K562 (cell line): ENCODE results near the gene RTF1. TPM values are rescaled to one million over a fixed set of nuclear protein-coding genes. Genes with fewer than 3 reads are reported as not detected.

Experiments
- RB1 ChIP-seq: fragments of 450-650 bp; IDR thresholded peaks from 2 replicates; pipeline ENCODE4 v1.6.1; 2017; ENCODE audit warnings: low read depth, mild to moderate bottlenecking
- polyA plus RNA-seq, 8 experiments: library from polyadenylated mRNA; depleted of rRNA in 4 of 8; stranded (reverse) in 5 of 8; unstranded in 3 of 8; fragments of >200 nt; fragmentation: Nextera tagmentation in 2 of 8; fragmentation: Illumina TruSeq in 1 of 8; extraction: Ambion mirVana in 2 of 8; extraction: Trizol in 1 of 8; gene quantifications; 2 replicates each; pipeline versions ENCODE4 v1.2.1 to v1.2.3, GENCODE V29; 2011 to 2014; ENCODE audit warnings: inconsistent platforms in 1 of 8, missing spikeins in 1 of 8
- total RNA-seq, 7 experiments: library from RNA; depleted of rRNA in 6 of 7; stranded (reverse); fragments of >200 nt in 6 of 7; fragmentation: Illumina TruSeq in 2 of 7; extraction: Trizol in 2 of 7; gene quantifications; 2 replicates each; pipeline versions ENCODE4 v1.2.1 to v1.2.3, GENCODE V29; 2011 to 2021; ENCODE audit warnings: low replicate concordance in 1 of 7
- TF ChIP-seq, protein P1 (sequence below): fragments of 450-650 bp; IDR thresholded peaks from 2 replicates; pipeline ENCODE4 v1.6.1; 2018; ENCODE audit not compliant: partially characterized antibody
- TF ChIP-seq, protein P2 (sequence below): fragments of 250-450 bp; sonication (Bioruptor Pico); IDR thresholded peaks from 2 replicates; pipeline ENCODE4 v1.8.0; 2021; ENCODE audit warnings: moderate library complexity, mild to moderate bottlenecking, inconsistent platforms
- TF ChIP-seq, protein P3 (sequence below): sonication (generic); formaldehyde crosslinking; IDR thresholded peaks from 2 replicates; pipeline ENCODE4 v1.8.1; 2023; ENCODE audit warnings: mild to moderate bottlenecking, missing genetic modification reagents

The RTF1 gene
- total and polyA plus RNA-seq, 9 of the 15 experiments (the other 6 are each of a cell fraction or from before 2014, with no cell fraction given) = 7.6 to 69.5 (median 31.5) TPM

DNA sequence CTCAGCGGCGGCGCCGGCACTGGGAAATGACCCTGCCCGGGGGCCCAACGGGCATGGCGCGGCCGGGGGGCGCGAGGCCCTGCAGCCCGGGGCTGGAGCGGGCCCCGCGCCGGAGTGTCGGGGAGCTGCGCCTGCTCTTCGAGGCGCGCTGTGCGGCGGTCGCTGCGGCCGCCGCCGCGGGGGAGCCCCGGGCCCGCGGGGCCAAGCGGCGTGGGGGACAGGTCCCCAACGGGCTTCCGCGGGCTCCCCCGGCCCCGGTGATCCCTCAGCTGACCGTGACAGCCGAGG is 77.0 kb downstream of the RTF1 start (continued):
- TF ChIP-seq, protein P1, sequence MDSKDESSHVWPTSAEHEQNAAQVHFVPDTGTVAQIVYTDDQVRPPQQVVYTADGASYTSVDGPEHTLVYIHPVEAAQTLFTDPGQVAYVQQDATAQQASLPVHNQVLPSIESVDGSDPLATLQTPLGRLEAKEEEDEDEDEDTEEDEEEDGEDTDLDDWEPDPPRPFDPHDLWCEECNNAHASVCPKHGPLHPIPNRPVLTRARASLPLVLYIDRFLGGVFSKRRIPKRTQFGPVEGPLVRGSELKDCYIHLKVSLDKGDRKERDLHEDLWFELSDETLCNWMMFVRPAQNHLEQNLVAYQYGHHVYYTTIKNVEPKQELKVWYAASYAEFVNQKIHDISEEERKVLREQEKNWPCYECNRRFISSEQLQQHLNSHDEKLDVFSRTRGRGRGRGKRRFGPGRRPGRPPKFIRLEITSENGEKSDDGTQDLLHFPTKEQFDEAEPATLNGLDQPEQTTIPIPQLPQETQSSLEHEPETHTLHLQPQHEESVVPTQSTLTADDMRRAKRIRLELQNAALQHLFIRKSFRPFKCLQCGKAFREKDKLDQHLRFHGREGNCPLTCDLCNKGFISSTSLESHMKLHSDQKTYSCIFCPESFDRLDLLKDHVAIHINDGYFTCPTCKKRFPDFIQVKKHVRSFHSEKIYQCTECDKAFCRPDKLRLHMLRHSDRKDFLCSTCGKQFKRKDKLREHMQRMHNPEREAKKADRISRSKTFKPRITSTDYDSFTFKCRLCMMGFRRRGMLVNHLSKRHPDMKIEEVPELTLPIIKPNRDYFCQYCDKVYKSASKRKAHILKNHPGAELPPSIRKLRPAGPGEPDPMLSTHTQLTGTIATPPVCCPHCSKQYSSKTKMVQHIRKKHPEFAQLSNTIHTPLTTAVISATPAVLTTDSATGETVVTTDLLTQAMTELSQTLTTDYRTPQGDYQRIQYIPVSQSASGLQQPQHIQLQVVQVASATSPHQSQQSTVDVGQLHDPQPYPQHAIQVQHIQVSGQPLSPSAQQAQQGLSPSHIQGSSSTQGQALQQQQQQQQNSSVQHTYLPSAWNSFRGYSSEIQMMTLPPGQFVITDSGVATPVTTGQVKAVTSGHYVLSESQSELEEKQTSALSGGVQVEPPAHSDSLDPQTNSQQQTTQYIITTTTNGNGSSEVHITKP = no peak
- TF ChIP-seq, protein P2, sequence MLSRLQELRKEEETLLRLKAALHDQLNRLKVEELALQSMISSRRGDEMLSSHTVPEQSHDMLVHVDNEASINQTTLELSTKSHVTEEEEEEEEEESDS (CRISPR knock-in tag) = no peak
- TF ChIP-seq RB1 = 0 out of 2 replicates have a peak, but pooled peaks have one; percentile 4
- TF ChIP-seq, protein P3, sequence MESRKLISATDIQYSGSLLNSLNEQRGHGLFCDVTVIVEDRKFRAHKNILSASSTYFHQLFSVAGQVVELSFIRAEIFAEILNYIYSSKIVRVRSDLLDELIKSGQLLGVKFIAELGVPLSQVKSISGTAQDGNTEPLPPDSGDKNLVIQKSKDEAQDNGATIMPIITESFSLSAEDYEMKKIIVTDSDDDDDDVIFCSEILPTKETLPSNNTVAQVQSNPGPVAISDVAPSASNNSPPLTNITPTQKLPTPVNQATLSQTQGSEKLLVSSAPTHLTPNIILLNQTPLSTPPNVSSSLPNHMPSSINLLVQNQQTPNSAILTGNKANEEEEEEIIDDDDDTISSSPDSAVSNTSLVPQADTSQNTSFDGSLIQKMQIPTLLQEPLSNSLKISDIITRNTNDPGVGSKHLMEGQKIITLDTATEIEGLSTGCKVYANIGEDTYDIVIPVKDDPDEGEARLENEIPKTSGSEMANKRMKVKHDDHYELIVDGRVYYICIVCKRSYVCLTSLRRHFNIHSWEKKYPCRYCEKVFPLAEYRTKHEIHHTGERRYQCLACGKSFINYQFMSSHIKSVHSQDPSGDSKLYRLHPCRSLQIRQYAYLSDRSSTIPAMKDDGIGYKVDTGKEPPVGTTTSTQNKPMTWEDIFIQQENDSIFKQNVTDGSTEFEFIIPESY (CRISPR knock-in tag) = no peak
